HG03457 (cell line): ENCODE data around the gene BSDC1.
"Not testable (repeated sequence)": the region's sequence is repeated elsewhere in the genome, so short reads cannot be mapped to it uniquely, and the experiment has no call there.

ENCODE experiments used
- ATAC-seq: cut with Tn5 transposase; IDR thresholded peaks from one replicate; pipeline ENCODE4 v1.9.1; 2021; ENCODE audit warnings: moderate number of reproducible peaks; ENCODE audit not compliant: unreplicated experiment

The BSDC1 gene

GRCh38 chr1:32394141-32394889, at the start of gene BSDC1:
Gene BSDC1, minus strand, starts transcription at chr1:32394441. Its CDS starts 27 bp downstream, at chr1:32394414.
- ATAC-seq, result peak; percentile 83

- ATAC-seq, result not testable (repeated sequence)
Observed at GRCh38 chr1:32441467-32441866, 47.2 kb upstream of the BSDC1 start.

- not testable (repeated sequence) for ATAC-seq
Observed at GRCh38 chr1:32438777-32439176, 44.5 kb upstream of the BSDC1 start.

GRCh38 chr1:32438136-32438535, 43.9 kb upstream of the BSDC1 start:
- no peak for ATAC-seq

- no peak for ATAC-seq
Observed at GRCh38 chr1:32431736-32432400, 37.6 kb upstream of the BSDC1 start.

GRCh38 chr1:32427264-32427963, 33.2 kb upstream of the BSDC1 start:
- ATAC-seq, result no peak

- ATAC-seq, result no peak
Observed at GRCh38 chr1:32426489-32427255, 32.4 kb upstream of the BSDC1 start.

GRCh38 chr1:32421775-32422174, 27.5 kb upstream of the BSDC1 start:
- ATAC-seq, result no peak

GRCh38 chr1:32414186-32414886, 20.1 kb upstream of the BSDC1 start:
- no peak for ATAC-seq

- no peak for ATAC-seq
Observed at GRCh38 chr1:32413507-32414185, 19.4 kb upstream of the BSDC1 start.

- ATAC-seq, result no peak
Observed at GRCh38 chr1:32411261-32411660, 17.0 kb upstream of the BSDC1 start.

- no peak for ATAC-seq
Observed at GRCh38 chr1:32406629-32407111, 12.4 kb upstream of the BSDC1 start.

- no peak for ATAC-seq
Observed at GRCh38 chr1:32405672-32406467, 11.6 kb upstream of the BSDC1 start.

GRCh38 chr1:32404946-32405345, 10.7 kb upstream of the BSDC1 start:
- ATAC-seq, result no peak

- ATAC-seq, result no peak
Observed at GRCh38 chr1:32400876-32401631, 6.8 kb upstream of the BSDC1 start.

- ATAC-seq, result no peak
Observed at GRCh38 chr1:32399843-32400242, 5.6 kb upstream of the BSDC1 start.

GRCh38 chr1:32398401-32398800, 4.2 kb upstream of the BSDC1 start:
- no peak for ATAC-seq

GRCh38 chr1:32396524-32396923, 2.3 kb upstream of the BSDC1 start:
- ATAC-seq, result not testable (repeated sequence)
